ENCODE measurements around the gene TICAM1.
A peak's percentile ranks its signal among the peaks of the same experiment; 100 is the strongest.

TICAM1 gene

GRCh38 chr19:4768934-4769777 lies 62.4 kb downstream of the TICAM1 start:
- peak; percentile 70 for DNase-seq
